B cell (primary cell): ENCODE measurements around the gene GNA14.

Experiments used
- CTCF ChIP-seq: fragments of 200-600 bp; IDR thresholded peaks from one replicate; pipeline ENCODE4 v1.8.0; 2022; ENCODE audit warnings: antibody characterized with exemption, mild to moderate bottlenecking
- EZH2 ChIP-seq: IDR thresholded peaks from 2 replicates; pipeline ENCODE4 v1.6.1; 2012; ENCODE audit warnings: borderline replicate concordance, low read depth, mild to moderate bottlenecking, moderate library complexity, low read length; ENCODE audit not compliant: insufficient read depth, poor library complexity, severe bottlenecking

DNA sequence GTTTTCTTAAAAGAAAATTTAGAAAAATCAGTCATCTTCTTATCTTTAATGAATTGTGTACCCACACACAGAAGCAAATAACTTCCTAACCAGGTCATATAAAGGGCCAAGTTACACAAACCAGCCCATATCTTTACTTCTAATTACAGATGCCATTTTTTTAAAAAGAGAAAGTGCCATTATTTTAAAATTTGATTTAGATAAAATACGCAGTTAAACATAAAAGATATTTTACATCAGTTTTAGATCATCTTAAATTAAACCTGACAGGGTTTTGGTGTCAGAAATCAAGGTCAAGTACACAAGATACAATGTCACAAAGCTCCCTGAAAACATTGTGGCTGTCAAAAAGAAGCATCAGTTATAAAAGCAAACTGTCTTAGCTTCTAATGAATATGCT is 129.4 kb downstream of the GNA14 start:
- TF ChIP-seq CTCF (no peak), EZH2 (no peak)
